HEK293 (cell line): ENCODE results near the gene RNF135.
A peak's percentile ranks its signal among the peaks of the same experiment; 100 is the strongest.
"Not testable (repeated sequence)": the region's sequence is repeated elsewhere in the genome, so short reads cannot be mapped to it uniquely, and the experiment has no call there.

ENCODE experiments used
- CTCF ChIA-PET: fragments of 350-600 bp; formaldehyde crosslinking; extraction: SDS; loops from one replicate; lab custom pipeline; 2021; ENCODE audit warnings: antibody characterized with exemption; lab: Yijun Ruan, JAX
- POLR2A ChIA-PET: fragments of 300-600 bp; formaldehyde crosslinking; extraction: SDS; loops from one replicate; lab custom pipeline; 2020; ENCODE audit warnings: antibody characterized with exemption, inconsistent platforms; lab: Yijun Ruan, JAX
- H3K27ac ChIP-seq: fragments of 200-500 bp; sonication (Bioruptor generic); 2 replicates; pipeline ENCODE4 v1.5.1; 2014; ENCODE audit warnings: low read depth, low read length, control low read depth, inconsistent platforms; ENCODE audit errors: extremely low read depth
- H3K36me3 ChIP-seq, 2 experiments: fragments of 200-500 bp in 1 of 2; sonication (Bioruptor generic) in 1 of 2; 1 replicate in 1 of 2; 2 replicates in 1 of 2; pipeline ENCODE4 v1.5.1; 2014 to 2017; ENCODE audit warnings: inconsistent platforms in 2 of 2, low read length in 2 of 2; ENCODE audit not compliant: control insufficient read depth in 2 of 2, insufficient read depth in 1 of 2
- H3K4me1 ChIP-seq: fragments of 200-500 bp; sonication (Bioruptor generic); 2 replicates; pipeline ENCODE4 v1.5.1; 2014; ENCODE audit warnings: mild to moderate bottlenecking, low read length, inconsistent platforms; ENCODE audit not compliant: control insufficient read depth, insufficient read depth
- H3K4me3 ChIP-seq: 2 replicates; pipeline ENCODE4 v1.5.1; 2011; ENCODE audit warnings: low read depth, mild to moderate bottlenecking, control low read depth, low read length, moderate library complexity
- H3K9me3 ChIP-seq: fragments of 200-500 bp; sonication (Bioruptor generic); 2 replicates; pipeline ENCODE4 v1.5.1; 2014; ENCODE audit warnings: low read depth, low read length, inconsistent platforms; ENCODE audit not compliant: control insufficient read depth, insufficient read depth
- ELK4 ChIP-seq: IDR thresholded peaks from 2 replicates; pipeline ENCODE4 v1.6.1; 2011; ENCODE audit warnings: mild to moderate bottlenecking, low read depth, low read length, borderline replicate concordance
- GFI1B ChIP-seq: fragments of 450-650 bp; formaldehyde crosslinking; IDR thresholded peaks from 2 replicates; pipeline ENCODE4 v1.5.1; 2016; ENCODE audit warnings: missing biosample characterization, missing genetic modification characterization
- KLF7 ChIP-seq: fragments of 450-650 bp; formaldehyde crosslinking; IDR thresholded peaks from 2 replicates; pipeline ENCODE4 v1.5.1; 2016; ENCODE audit warnings: missing biosample characterization, missing genetic modification characterization, borderline replicate concordance
- MEIS1 ChIP-seq: sonication (generic); formaldehyde crosslinking; IDR thresholded peaks from 2 replicates; pipeline ENCODE4 v1.8.1; 2022; ENCODE audit warnings: missing genetic modification reagents, mild to moderate bottlenecking, borderline replicate concordance
- OVOL3 ChIP-seq: fragments of 450-650 bp; formaldehyde crosslinking; IDR thresholded peaks from 2 replicates; pipeline ENCODE4 v1.5.1; 2016; ENCODE audit warnings: missing biosample characterization, missing genetic modification characterization
- TCF7L2 ChIP-seq: IDR thresholded peaks from 2 replicates; pipeline ENCODE4 v1.6.1; 2011; ENCODE audit warnings: low read depth, mild to moderate bottlenecking, inconsistent platforms, low read length, moderate library complexity, borderline replicate concordance
- ZBTB11 ChIP-seq: fragments of 450-650 bp; formaldehyde crosslinking; conservative IDR thresholded peaks from 2 replicates; pipeline ENCODE4 v1.5.1; 2016; ENCODE audit warnings: low read depth, missing biosample characterization, missing genetic modification characterization
- ZBTB8A ChIP-seq: fragments of 450-650 bp; formaldehyde crosslinking; IDR thresholded peaks from 2 replicates; pipeline ENCODE4 v1.5.1; 2016; ENCODE audit warnings: missing biosample characterization, missing genetic modification characterization
- ZNF121 ChIP-seq: fragments of 450-650 bp; formaldehyde crosslinking; IDR thresholded peaks from 2 replicates; pipeline ENCODE4 v1.5.1; 2016; ENCODE audit warnings: missing biosample characterization, missing genetic modification characterization
- ZNF23 ChIP-seq: fragments of 450-650 bp; formaldehyde crosslinking; IDR thresholded peaks from 2 replicates; pipeline ENCODE4 v1.5.1; 2016; ENCODE audit warnings: missing biosample characterization, missing genetic modification characterization, borderline replicate concordance
- ZNF518A ChIP-seq: fragments of 450-650 bp; formaldehyde crosslinking; conservative IDR thresholded peaks from 2 replicates; pipeline ENCODE4 v1.5.1; 2016; ENCODE audit warnings: low read depth, missing biosample characterization, missing genetic modification characterization
- ZNF548 ChIP-seq: fragments of 450-650 bp; formaldehyde crosslinking; IDR thresholded peaks from 2 replicates; pipeline ENCODE4 v1.5.1; 2016; ENCODE audit warnings: missing biosample characterization, missing genetic modification characterization
- ZNF555 ChIP-seq: fragments of 450-650 bp; formaldehyde crosslinking; conservative IDR thresholded peaks from 2 replicates; pipeline ENCODE4 v1.5.1; 2017; ENCODE audit warnings: missing biosample characterization, mild to moderate bottlenecking, missing genetic modification characterization, inconsistent platforms
- ZNF558 ChIP-seq: fragments of 450-650 bp; formaldehyde crosslinking; IDR thresholded peaks from 2 replicates; pipeline ENCODE4 v1.5.1; 2016; ENCODE audit warnings: missing biosample characterization, missing genetic modification characterization
- ZNF660 ChIP-seq: fragments of 450-650 bp; IDR thresholded peaks from 2 replicates; pipeline ENCODE4 v1.5.1; 2018; ENCODE audit warnings: missing biosample characterization, mild to moderate bottlenecking, missing genetic modification characterization
- ZNF701 ChIP-seq: fragments of 450-650 bp; formaldehyde crosslinking; IDR thresholded peaks from 2 replicates; pipeline ENCODE4 v1.5.1; 2016; ENCODE audit warnings: missing biosample characterization, missing genetic modification characterization
- ZNF707 ChIP-seq: fragments of 450-650 bp; formaldehyde crosslinking; IDR thresholded peaks from 2 replicates; pipeline ENCODE4 v1.5.1; 2016; ENCODE audit warnings: missing biosample characterization, missing genetic modification characterization
- ZNF837 ChIP-seq: fragments of 450-650 bp; formaldehyde crosslinking; IDR thresholded peaks from 2 replicates; pipeline ENCODE4 v1.5.1; 2016; ENCODE audit warnings: missing biosample characterization, missing genetic modification characterization

The RNF135 gene

GRCh38 chr17:30929861-30930260, 41.0 kb upstream of the RNF135 start (continued):
- TF ChIP-seq ZBTB11 = peak; percentile 64
- 0 out of 2 replicates have a peak, but pooled peaks have one; percentile 50 for TF ChIP-seq ZNF558 (tag by site-specific recombination)
- peak; percentile 63 for TF ChIP-seq ZNF555 (tag by site-specific recombination)
- peak; percentile 31; the same call in 1 of the 2 replicates for TF ChIP-seq ZBTB8A
- peak; percentile 18; the same call in 1 of the 2 replicates for TF ChIP-seq KLF7 (tag by site-specific recombination)
- 0 out of 2 replicates have a peak, but pooled peaks have one; percentile 21 for TF ChIP-seq GFI1B (tag by site-specific recombination)

GRCh38 chr17:30930495-30930894, 40.3 kb upstream of the RNF135 start:
- POLR2A ChIA-PET = no interaction called here
- Histone ChIP-seq H3K4me3 (no peak overlapping the region), H3K4me1 (no peaks in the 10 kb centered on the region), H3K9me3 (no peaks in the 10 kb centered on the region)
- CTCF ChIA-PET = interaction anchor here (0.6 kb wide), 1 partner anchor 10 kb away, joined by 3 read pairs; no protein-coding TSS in a partner anchor
- TF ChIP-seq ZNF707 (tag by site-specific recombination) = no peak
- TF ChIP-seq MEIS1 (CRISPR knock-in tag) = no peak
- no peak for TF ChIP-seq ZNF660
- no peak for TF ChIP-seq ZNF701
- TF ChIP-seq ZNF548 (tag by site-specific recombination) = no peak
- TF ChIP-seq ZNF23 = no peak
- TF ChIP-seq ZNF121 (tag by site-specific recombination) = no peak
- no peak for TF ChIP-seq OVOL3 (tag by site-specific recombination)
- TF ChIP-seq ELK4 = no peak
- no peak for TF ChIP-seq ZNF518A (tag by site-specific recombination)
- TF ChIP-seq ZNF837 (tag by site-specific recombination) = no peak
- TF ChIP-seq TCF7L2 = no peak
- TF ChIP-seq, all 188 proteins: peak for 0
- Histone ChIP-seq H3K36me3 (peaks cover 6 to 65% of the 10 kb centered on the region in 2 experiments), H3K27ac (no peak overlapping the region)

GRCh38 chr17:30931582-30931981, 39.3 kb upstream of the RNF135 start:
- H3K4me1 ChIP-seq, H3K9me3 ChIP-seq, H3K27ac ChIP-seq, H3K4me3 ChIP-seq, CTCF ChIA-PET: not testable (repeated sequence)
- POLR2A ChIA-PET = interaction anchor here (0.7 to 1.2 kb wide), 3 partner anchors 27 to 235 kb away, joined by 3 to 8 read pairs (median 5); no protein-coding TSS in a partner anchor
- H3K36me3 ChIP-seq = peaks cover 16 to 65% of the 10 kb centered on the region in 2 experiments
